NCI-H1436 treated with DMSO at 0.1 percent for 48 hours (cell line): ENCODE results near the gene PPP1R14D.
"Not testable (repeated sequence)": the region's sequence is repeated elsewhere in the genome, so short reads cannot be mapped to it uniquely, and the experiment has no call there.

Experiments
- DNase-seq: peaks from one replicate; lab custom pipeline; 2025; lab: John Stamatoyannopoulos, UW

Gene PPP1R14D

DNA sequence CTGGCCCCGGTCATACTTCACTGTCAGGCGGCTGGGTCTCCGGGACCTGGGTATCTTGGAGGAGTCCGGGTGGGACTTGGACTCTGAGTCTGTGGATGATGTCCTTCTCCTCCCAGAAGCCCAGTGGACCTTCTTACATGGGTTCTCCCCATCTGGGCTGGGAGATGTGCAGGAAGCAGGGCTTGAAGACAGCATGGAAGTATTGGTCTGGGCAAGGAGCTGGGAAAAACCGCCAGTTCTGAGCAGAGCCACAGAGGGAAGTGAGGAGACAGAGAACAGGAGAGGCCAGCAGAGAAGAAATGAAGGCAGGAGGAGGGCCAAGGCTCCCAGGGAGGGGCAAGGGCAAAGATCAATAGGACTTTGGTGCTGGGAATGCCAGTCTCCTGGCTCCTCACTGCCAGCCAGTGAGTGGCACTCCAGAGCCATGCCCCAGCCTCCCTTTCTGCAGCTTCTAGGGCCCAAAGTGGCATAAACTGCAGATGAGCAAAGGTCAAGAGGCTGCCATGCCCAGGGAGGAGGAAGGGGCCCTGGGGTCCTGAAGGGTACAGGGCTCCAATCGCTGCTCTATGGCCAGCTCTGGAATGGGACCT is at the start of gene PPP1R14D:
TSS of gene PPP1R14D (minus strand) at position 262 of the 590 bp plus-strand sequence. CDS start at position 195, 67 bp downstream.
- no peak for DNase-seq

DNA sequence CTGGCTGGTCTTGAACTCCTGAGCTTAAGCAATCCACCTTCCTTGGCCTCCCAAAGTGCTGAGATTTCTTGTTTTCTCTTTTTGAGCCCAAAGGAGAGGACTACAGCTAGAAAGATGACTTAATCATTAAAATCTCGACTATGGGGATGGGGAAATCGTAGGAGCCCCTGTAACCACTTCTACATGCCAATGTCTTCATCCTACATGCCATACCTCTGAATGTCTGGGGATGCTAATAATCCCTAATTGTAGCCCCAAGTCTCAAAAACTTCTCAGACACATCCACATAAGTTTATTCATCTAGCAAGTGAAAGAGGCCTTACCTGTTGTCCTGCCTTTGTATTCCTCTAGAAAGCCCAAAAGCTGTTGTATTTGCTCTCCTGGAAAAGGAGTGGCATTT is 49.2 kb upstream of the PPP1R14D start:
- DNase-seq = no peak

DNA sequence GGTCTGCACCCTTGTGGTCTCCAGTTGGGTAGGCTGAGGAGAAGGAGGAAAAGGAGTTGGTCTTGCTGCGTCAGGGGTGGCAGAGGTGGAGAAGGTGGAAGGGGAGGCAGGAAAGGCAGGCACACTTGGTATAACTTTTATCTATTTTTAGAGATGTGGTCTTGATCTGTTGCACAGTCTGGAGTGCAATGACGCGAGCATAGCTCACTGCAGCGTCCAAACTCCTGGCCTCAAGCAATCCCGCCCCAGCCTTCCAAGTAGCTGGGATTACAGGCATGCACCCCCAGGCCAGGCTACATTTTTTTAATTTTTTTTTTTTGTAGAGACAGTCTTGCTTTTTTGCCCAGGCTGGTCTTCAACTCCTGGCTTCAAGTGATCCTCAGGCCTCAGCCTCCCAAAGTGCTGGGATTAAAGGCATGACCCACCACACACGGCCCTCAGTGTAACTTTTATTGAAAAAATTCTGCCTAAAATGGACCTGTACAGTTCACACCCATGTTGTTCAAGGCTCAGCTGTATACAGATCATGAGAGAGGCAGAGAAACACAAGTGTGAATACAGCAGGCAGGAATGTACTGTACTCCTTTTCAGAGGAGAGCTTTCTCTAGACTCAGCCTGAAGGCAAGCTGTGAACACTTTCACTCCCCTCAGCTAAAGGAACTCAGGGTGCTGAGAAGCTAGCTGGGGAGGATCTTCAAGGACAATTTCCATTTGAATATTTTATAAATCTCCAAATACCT is 47.7 kb upstream of the PPP1R14D start:
- no peak for DNase-seq

GRCh38 chr15:40873694-40874561 is 45.4 kb upstream of the PPP1R14D start, which contains the start of gene RHOV:
TSS of gene RHOV (minus strand) at chr15:40874234. CDS start at chr15:40874139, 95 bp downstream.
- DNase-seq = peak; percentile 17

- no peak for DNase-seq
Measured at GRCh38 chr15:40872791-40873693, 44.5 kb upstream of the PPP1R14D start.

GRCh38 chr15:40871749-40872617 is 43.5 kb upstream of the PPP1R14D start:
- no peak for DNase-seq

- DNase-seq = no peak
Measured at GRCh38 chr15:40870716-40871115, 42.2 kb upstream of the PPP1R14D start.

- no peak for DNase-seq
Measured at GRCh38 chr15:40869686-40870085, 41.2 kb upstream of the PPP1R14D start.

DNA sequence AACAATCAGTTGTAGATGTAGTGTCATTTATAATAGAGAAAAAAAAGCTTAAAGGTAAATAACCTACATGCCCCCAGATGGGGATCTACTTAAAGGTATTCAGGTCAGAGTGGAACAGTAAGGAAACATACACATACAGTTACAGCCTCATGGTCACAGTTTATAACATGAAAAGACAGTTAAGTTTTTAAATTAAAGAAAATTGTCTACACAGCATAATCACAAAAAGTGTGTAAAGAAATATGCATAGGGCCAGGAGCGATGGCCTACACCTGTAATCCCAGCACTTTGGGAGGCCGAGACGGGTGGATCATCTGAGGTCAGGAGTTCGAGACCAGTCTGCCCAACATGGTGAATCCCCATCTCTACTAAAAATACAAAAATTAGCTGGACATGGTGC is 38.7 kb upstream of the PPP1R14D start:
- no peak for DNase-seq

- DNase-seq = no peak
Measured at GRCh38 chr15:40863660-40864270, 35.3 kb upstream of the PPP1R14D start.

- DNase-seq = not testable (repeated sequence)
Measured at GRCh38 chr15:40861147-40861546, 32.6 kb upstream of the PPP1R14D start.

DNA sequence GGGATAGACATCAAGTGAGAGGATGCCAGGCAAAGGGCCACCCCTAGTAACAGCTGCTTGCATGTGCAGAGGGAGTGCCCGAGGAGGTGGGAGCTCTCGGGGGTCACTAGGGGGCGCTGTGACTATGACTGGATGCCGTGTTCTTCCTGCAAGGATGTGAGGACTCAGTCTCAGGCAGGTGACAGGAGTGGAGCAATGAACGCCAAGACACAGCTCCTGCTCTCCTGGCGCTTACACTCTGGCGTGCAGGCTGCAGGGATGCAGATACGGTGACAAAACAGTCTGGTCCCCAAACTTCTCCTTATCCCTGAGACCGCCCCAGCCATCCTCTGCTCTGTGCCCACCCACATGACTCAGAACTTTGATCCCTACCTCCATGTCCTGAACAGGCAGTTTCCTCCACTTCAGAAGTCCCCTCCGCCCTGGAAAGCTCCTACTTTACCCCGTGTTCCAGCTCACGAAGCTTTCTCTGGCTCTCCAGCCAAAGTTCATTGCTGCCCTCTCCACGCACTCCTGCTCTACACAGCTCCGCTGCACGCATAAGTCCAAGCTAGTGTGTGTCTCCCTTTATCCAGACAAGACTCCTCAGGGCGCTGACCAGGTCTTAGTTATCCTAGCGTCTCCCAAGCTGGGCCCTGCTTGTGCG is 30.8 kb upstream of the PPP1R14D start:
- DNase-seq = peak; percentile 46

DNA sequence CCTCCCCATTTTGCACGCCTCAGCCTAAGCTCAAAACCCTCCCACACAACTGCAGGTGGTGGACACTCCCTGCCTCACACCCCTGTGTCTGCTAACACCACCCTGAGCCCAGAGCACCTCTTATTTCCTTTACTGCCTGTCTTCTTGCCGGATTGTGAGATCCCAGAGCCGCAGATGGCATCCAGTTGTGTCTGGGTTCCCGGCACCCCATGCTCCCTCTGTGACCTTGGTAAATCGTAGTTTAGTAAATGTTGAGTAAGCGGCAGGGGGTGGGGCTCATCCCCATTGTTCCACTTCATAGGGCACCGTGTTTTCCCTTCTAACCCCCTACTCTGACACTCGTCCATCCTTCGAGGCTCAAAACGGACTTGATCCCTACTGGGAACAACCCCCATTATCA is 30.2 kb upstream of the PPP1R14D start:
- DNase-seq = no peak

DNA sequence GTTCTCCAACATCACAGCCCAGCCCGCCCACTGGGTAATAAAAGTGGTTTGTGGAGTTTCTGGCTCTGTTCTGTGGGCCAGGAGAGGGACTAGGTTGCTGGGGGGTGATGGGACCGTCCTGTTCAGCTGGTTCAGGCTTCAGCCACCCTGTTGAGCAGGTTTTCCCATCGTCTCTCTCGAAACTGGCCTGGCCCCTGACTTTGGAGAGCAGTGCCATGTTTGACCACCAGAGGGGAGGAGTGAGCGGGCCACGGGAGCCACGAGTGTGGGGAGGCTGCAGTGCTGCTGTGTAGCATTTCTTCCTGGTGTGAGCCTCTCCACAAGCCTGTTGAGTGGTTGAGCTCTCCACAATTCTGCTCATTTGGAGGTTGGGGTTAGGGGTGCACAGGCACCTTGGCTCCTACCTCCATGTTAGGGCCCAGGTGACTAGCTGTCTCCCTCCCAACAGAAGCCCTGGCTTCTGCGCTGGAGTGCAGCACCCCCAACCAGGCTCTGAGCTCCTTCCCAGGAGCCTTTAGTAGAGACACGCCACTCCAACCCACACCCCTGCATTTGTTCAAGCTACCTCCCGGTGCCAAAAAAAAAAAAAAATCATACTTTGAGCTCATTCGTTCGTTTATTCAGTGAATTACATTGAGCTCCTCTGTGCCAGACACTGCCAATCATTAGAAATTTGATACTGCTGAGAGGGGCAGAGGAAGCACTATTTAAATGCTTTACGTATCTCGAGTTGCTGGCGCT is 29.3 kb upstream of the PPP1R14D start:
- peak; percentile 53 for DNase-seq

- no peak for DNase-seq
Measured at GRCh38 chr15:40856746-40857145, 28.2 kb upstream of the PPP1R14D start.

- DNase-seq = no peak
Measured at GRCh38 chr15:40855706-40856234, 27.3 kb upstream of the PPP1R14D start.

DNA sequence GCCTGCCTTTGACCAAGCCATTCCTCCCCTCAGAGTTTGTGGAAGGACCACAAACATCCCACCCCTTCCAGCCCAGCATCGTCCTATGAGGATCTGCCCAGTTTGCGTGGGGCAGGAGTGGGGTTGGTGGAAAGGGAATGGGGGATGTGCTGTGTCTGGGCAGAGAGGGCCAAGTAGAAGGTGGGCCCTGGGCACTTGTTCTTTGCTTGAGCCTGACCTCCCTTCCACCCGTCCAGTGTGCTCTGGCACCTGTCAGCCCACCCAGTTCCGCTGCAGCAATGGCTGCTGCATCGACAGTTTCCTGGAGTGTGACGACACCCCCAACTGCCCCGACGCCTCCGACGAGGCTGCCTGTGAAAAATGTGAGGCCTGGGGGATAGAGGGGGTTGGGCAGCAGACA is 25.7 kb upstream of the PPP1R14D start:
- DNase-seq = no peak

GRCh38 chr15:40853241-40853890 is 24.9 kb upstream of the PPP1R14D start:
- DNase-seq = no peak
